ENCODE data around the gene CD82. TPM values are rescaled to one million over a fixed set of nuclear protein-coding genes. Genes with fewer than 3 reads are reported as not detected.

Gene CD82
- total RNA-seq, 1 donor from 2014 or later, result 8.8 TPM

DNA sequence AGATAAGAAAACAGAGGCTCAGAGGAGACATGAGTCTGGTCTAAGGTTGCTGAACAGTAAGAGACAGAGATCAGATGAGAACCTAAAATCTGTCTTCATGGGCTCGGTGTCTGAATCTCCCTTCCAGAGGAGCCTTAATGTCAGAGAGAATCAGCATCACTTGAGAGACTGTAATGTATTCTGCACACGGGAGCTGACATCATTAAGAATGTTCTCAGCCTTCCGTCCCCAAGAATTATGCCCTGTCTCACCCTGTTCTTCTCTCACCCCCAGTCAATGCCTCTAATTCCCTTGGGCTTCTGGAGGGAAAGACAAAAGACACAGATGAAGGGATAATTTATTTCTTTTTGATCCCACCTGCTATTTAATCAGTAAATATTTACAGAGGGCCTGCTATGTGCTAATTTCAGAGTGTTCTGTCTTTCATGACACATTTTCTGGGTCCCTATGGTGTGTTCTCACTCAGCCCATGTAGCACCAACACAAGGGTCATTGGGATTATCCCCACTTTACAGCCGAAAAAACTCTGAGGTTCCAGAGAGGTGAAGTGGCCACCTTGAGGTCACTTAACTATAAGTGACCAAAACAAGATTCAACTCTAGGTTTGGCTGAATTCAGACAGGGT, 61.8 kb downstream of the CD82 start:
- Histone ChIP-seq H3K9me3 (ENCODE audit: low read depth) (no peaks in the 10 kb centered on the region), H3K27me3 (no peaks in the 10 kb centered on the region), H4K20me1 (ENCODE audit: low read depth) (no peaks in the 10 kb centered on the region), H3K4me2 (no peak overlapping the region), H2AFZ (replicated peaks) (no peak overlapping the region), H3K4me1 (no peaks in the 10 kb centered on the region), H3K79me2 (ENCODE audit: low read depth) (no peaks in the 10 kb centered on the region), H3K27ac (no peak overlapping the region), H3F3A (ENCODE audit: low read depth) (no peaks in the 10 kb centered on the region), H3K9ac (no peak overlapping the region), H3K4me3 (no peak overlapping the region), H3K36me3 (no peaks in the 10 kb centered on the region)
- Mint-ChIP-seq H3K27ac (peak overlapping the region; percentile 44), H3K4me1 (peaks cover 37% of the 10 kb centered on the region), H3K4me3 (no peak overlapping the region), H3K27me3 (ENCODE audit: insufficient read depth, low read depth) (peaks cover 14% of the 10 kb centered on the region), H3K36me3 (peaks cover 3% of the 10 kb centered on the region), H3K9me3 (peaks cover 3% of the 10 kb centered on the region)
- TF ChIP-seq EZH2 (IDR thresholded peaks at IDR 0.05) (no peak), EZH2phosphoT487 (IDR thresholded peaks at IDR 0.05) (no peak)
- TF ChIP-seq, protein P1, sequence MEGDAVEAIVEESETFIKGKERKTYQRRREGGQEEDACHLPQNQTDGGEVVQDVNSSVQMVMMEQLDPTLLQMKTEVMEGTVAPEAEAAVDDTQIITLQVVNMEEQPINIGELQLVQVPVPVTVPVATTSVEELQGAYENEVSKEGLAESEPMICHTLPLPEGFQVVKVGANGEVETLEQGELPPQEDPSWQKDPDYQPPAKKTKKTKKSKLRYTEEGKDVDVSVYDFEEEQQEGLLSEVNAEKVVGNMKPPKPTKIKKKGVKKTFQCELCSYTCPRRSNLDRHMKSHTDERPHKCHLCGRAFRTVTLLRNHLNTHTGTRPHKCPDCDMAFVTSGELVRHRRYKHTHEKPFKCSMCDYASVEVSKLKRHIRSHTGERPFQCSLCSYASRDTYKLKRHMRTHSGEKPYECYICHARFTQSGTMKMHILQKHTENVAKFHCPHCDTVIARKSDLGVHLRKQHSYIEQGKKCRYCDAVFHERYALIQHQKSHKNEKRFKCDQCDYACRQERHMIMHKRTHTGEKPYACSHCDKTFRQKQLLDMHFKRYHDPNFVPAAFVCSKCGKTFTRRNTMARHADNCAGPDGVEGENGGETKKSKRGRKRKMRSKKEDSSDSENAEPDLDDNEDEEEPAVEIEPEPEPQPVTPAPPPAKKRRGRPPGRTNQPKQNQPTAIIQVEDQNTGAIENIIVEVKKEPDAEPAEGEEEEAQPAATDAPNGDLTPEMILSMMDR (IDR thresholded peaks at IDR 0.05), result no peak
- DNase-seq (ENCODE audit: low spot score), result no peak

DNA sequence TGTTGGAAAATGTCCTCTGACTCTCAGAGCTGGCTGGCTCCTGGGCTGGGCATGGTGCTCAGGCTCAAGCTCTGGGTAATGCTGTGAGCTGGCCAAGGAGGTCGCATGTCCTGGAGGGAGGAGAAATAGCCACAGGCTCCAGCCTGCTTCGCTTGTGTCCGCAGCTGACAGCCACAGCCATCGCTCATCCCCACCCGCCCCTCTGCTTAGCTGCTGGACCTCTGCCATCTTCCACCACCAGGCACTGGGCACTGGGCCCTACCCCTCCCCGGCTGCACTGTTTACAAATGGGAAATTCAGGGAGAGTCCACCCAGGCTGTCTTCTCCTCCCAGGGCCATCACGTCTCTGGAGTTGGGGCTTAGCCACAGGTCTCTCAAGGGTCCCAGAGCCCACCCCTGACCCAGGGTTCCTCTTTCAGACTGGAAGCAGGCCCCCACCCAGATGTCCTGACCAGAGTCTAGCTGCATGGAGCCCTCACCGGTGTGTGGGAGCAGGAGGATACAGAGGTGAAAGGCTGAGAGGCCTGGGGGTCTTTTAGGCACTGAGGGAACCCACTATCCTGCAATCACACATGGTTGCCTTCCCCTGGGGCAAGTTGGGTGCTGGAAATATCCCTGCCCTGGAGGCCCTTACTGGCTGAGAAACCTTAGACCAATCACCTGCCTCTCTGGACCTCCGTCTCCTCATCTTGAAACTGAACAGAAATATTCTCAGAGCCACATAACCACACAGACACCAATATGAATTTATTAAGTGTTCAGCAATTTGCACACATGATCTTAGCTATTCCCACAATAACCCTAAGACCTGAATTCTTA, 62.7 kb downstream of the CD82 start:
- H2AFZ ChIP-seq (replicated peaks), result no peak overlapping the region
- no peak for DNase-seq (ENCODE audit: low spot score)
- no peaks in the 10 kb centered on the region for H3K79me2 ChIP-seq (ENCODE audit: low read depth)
- peaks cover 12% of the 10 kb centered on the region for H3K27me3 Mint-ChIP-seq (ENCODE audit: insufficient read depth, low read depth)
- peak overlapping the region; percentile 96 for H3K27ac Mint-ChIP-seq
- peaks cover 3% of the 10 kb centered on the region for H3K9me3 Mint-ChIP-seq
- H3K27ac ChIP-seq, result no peak overlapping the region
- TF ChIP-seq, protein P1 (IDR thresholded peaks at IDR 0.05), result no peak
- no peak for TF ChIP-seq EZH2 (IDR thresholded peaks at IDR 0.05)
- no peak for TF ChIP-seq EZH2phosphoT487 (IDR thresholded peaks at IDR 0.05)
- no peaks in the 10 kb centered on the region for H4K20me1 ChIP-seq (ENCODE audit: low read depth)
- H3K4me1 ChIP-seq, result no peaks in the 10 kb centered on the region
- no peaks in the 10 kb centered on the region for H3K9me3 ChIP-seq (ENCODE audit: low read depth)
- H3K36me3 Mint-ChIP-seq, result peaks cover 3% of the 10 kb centered on the region
- H3K36me3 ChIP-seq, result no peaks in the 10 kb centered on the region
- no peak overlapping the region for H3K9ac ChIP-seq
- H3K4me3 Mint-ChIP-seq, result no peak overlapping the region
- H3K4me3 ChIP-seq, result no peak overlapping the region
- no peak overlapping the region for H3K4me2 ChIP-seq
- H3K27me3 ChIP-seq, result no peaks in the 10 kb centered on the region
- no peaks in the 10 kb centered on the region for H3F3A ChIP-seq (ENCODE audit: low read depth)
- H3K4me1 Mint-ChIP-seq, result peaks cover 38% of the 10 kb centered on the region

DNA sequence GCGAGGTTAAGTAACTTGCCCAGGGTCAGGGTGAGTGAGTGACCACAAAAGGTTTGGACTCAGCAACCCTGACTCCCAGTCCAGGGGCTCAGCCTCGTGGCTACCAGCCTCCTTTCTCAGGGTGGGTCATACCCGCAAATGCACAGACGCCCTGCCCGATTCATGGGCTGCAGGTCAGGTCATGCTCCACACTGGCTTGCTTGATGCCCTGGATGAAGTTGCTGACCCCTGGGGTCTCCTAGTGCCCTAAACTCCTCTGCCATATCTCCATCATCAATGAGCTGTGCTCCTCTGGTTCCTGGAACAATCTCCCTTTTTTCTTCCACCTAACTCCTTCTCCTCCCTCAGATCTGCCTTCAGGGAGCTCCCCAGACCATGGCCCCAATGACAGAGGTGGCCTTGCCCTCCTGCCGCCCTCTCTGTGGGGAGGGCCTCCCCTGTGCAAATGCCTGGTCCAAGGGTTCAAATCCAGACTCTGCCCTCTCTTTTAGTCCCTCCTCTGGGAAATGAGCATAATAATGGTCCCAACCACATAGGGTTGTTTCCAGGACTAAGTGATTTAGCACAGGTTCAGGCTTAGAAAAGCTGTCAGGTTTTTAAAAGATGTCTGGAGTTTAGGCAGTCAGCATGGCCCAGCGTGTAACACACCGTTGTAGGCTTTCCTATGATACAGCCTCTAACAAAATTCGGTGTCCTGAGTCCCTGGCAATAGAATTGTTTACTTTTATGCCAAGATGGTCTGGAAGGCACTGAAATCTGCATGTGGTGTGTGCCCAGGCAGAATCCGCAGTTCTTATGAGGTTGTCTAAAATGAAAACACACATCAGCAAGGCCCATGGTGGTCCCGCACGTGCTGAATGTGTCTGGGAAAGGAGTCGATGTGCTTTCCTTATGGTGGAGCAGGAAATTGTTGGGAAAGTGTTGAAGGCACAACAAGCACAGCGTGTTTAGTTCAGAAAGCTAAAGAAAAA, 63.6 kb downstream of the CD82 start:
- Mint-ChIP-seq H3K4me1 (peaks cover 36% of the 10 kb centered on the region), H3K36me3 (peaks cover 3% of the 10 kb centered on the region), H3K27me3 (ENCODE audit: insufficient read depth, low read depth) (peaks cover 9% of the 10 kb centered on the region), H3K9me3 (peaks cover 3% of the 10 kb centered on the region), H3K4me3 (no peak overlapping the region), H3K27ac (no peak overlapping the region)
- H3K79me2 ChIP-seq (ENCODE audit: low read depth), result no peaks in the 10 kb centered on the region
- H3K4me2 ChIP-seq, result no peak overlapping the region
- H3K27me3 ChIP-seq, result no peaks in the 10 kb centered on the region
- no peak for TF ChIP-seq EZH2phosphoT487 (IDR thresholded peaks at IDR 0.05)
- TF ChIP-seq, protein P1 (IDR thresholded peaks at IDR 0.05), result no peak
- no peak for TF ChIP-seq EZH2 (IDR thresholded peaks at IDR 0.05)
- no peaks in the 10 kb centered on the region for H3F3A ChIP-seq (ENCODE audit: low read depth)
- no peaks in the 10 kb centered on the region for H3K4me1 ChIP-seq
- H3K27ac ChIP-seq, result no peak overlapping the region
- H4K20me1 ChIP-seq (ENCODE audit: low read depth), result no peaks in the 10 kb centered on the region
- H3K36me3 ChIP-seq, result no peaks in the 10 kb centered on the region
- H3K9me3 ChIP-seq (ENCODE audit: low read depth), result no peaks in the 10 kb centered on the region
- H3K9ac ChIP-seq, result no peak overlapping the region
- DNase-seq (ENCODE audit: low spot score), result no peak
- H2AFZ ChIP-seq (replicated peaks), result no peak overlapping the region
- H3K4me3 ChIP-seq, result no peak overlapping the region
